GM21737 (cell line): ENCODE results near the gene ASPG.
"Not testable (repeated sequence)": the region's sequence is repeated elsewhere in the genome, so short reads cannot be mapped to it uniquely, and the experiment has no call there.

Experiments used
- ATAC-seq: cut with Tn5 transposase; IDR thresholded peaks from one replicate; pipeline ENCODE4 v1.9.1; 2021; ENCODE audit warnings: mild to moderate bottlenecking, moderate library complexity; ENCODE audit not compliant: unreplicated experiment

The ASPG gene

DNA sequence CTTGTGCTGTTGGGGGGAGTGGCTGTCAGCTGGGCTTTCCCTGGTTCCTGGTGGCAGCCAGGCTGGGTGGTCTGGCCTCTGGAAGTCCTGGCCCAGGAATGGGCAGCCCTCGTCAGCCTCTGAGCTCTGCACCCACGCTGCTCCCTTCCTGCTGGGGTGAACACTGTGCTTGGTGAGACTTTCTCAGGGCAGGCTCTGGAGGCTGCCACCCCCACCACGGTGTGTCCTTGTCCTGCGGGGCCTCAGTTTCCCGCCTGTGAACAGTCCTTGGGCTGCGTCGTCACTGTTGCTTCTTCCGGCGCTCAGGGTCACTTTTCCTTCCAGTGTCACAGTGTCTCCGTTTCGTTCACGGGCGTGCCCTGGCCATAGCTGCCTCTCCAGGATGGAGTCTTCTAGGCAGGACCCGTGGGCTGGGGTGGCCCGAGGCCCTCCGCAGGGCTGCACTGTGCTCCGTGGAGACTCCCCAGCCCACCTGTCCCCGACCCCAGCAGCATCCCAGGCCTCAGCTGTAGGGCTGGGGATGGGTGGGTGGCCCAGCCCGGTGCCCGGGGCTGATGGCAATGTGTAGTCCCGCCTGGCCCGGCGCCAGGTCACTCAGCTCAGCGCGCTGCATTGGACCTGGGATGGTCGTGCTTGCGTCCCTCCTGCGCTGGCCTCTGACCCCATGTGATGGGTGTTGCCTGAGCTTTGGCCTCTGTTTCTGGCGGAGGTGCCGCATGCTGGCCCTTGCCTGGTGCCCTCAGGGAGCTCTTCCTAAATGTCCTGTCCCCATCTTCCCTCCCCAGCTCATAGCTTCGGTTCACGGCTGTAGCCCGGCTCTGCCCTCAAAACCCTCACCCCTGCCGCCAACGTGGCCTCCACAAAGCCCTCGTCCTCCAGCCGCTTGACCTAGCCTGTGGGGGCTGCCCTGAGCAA, 59.7 kb downstream of the ASPG start:
- ATAC-seq, result no peak

DNA sequence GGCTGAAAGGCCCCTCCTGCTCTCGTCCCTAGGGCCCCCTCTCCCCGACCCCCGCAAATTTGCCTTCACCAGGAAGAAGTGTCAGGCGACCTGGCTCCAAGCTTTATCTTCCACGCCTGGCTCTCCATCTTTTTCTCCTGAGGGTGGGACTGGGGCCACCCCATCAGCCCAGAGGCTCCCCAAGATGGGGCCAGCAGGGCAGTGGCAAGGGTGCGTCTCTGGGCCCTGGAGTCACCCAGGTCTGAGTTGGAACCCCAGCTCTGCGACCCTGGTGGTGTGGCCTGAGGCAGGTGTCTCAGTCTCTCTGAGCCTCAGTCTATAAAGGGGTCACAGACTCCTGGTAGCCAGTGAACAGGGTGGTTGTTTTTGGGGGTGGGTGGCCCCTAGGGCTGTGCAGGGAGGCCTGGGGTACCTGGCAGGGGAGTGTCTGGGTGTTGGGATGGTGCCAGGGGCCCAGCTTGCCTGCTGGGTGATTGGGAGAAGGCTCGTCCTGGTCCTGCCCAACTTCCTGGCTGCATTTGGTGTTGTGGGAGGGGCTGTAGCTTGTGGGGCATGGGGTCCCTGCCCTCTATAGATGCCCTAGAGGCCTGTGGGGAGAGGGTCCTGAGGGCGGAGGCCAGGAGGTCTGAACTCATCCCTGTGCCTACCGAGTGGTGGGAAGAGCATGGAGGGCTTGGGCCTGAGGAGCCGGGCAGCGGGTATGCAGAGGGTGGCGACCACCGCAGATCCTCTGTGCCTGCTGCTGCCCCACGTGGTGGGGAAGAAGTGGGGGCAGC, 60.5 kb downstream of the ASPG start:
- no peak for ATAC-seq

- ATAC-seq, result no peak
Observed at GRCh38 chr14:104146651-104147345, 61.3 kb downstream of the ASPG start.

DNA sequence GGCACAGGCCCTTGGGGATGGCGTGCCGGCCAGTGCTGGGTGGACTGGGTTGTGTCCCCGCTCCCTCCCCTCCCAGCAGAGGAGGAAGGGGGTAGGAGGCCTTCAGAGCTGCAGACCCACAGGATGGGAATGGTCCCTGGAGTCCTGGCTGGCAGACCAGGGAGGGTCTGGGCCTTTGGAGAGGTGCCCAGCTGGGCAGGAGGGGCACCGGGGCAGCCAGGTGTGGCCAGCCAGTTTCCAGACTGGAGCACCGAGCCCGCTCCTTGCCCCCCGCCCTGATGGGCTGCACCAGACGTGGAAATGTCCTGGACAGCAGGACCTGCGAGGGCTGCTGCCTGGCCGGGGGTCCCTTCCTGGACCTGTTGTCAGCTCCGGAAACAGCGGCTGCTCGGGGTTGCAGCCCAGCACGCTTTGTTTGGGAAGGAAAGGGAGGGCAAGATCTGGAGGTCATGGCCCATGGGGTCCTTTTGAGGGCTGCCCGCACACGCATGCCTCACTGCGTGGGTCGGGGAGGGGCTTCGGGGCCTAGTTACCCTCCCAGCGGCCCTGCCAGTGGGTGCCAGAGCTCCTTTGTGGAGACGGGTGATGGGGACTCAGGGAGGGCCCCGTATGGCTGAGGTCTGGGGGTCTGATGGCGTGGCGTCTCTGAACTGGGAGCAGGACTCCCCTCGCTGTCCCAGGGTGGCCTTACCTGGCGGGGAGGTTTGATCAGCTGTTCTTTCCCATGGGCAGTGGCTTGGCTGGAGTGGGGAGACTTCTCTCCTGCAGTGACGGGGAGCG, 62.0 kb downstream of the ASPG start:
- ATAC-seq, result no peak

DNA sequence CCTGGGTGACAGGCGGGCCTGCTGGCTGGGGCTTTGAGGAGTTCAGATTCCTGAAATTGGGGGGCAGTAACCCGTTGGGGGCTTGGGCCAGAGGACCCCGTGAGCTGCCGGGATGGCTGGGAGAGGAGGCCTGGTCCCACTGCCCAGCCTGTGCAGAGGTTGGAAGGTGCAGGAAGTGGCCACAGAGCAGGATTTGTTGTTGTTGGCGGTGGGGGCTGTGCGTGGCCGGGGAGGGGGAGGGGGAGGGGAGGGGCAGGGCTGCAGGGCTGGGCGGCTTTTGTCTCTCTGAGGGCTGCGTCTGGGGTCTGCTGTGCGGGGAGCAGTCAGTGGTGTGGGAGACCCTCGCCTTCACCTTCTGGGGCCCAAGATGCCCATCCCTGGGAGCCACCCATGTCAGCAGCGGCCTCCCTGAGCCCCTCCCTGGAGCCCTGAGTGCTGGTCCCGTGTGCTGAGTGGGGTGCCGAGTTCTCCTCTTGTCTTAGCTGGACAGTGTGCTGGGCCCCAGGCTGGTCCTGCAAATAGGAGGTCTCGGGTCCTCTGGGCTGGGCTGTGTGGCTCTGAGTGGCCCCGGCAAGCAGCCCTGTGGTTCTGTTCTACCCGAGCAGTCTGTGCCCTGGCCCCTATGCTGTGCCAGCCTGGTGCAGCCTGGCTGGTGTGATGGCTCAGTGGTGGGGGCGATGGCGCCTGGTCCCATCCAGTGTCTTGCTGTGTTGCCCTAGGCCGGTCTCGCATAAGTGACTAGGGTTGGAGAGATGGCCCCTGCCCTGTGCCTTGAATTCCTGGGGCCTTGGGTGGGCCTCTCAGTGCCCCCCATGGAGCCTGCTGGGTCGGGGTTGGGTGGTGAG, 63.2 kb downstream of the ASPG start:
- no peak for ATAC-seq

DNA sequence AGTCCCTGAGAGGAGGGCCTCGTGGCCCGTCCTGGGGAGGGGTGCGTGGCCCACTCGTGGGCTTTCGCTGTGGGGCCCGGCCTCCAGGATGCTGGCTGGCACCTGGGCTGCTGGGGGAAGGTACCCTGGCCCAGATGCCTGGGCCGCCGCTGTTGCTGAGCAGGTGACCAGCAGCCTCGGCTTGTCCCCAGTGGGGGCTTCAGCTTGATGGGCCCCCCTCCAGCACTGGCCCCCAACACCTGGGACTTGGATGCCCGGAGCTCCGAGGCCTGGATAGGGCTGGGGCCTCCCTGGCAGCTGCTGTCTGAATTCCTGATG, 63.7 kb downstream of the ASPG start:
- no peak for ATAC-seq

GRCh38 chr14:104149617-104150135, 64.2 kb downstream of the ASPG start:
- ATAC-seq, result no peak

DNA sequence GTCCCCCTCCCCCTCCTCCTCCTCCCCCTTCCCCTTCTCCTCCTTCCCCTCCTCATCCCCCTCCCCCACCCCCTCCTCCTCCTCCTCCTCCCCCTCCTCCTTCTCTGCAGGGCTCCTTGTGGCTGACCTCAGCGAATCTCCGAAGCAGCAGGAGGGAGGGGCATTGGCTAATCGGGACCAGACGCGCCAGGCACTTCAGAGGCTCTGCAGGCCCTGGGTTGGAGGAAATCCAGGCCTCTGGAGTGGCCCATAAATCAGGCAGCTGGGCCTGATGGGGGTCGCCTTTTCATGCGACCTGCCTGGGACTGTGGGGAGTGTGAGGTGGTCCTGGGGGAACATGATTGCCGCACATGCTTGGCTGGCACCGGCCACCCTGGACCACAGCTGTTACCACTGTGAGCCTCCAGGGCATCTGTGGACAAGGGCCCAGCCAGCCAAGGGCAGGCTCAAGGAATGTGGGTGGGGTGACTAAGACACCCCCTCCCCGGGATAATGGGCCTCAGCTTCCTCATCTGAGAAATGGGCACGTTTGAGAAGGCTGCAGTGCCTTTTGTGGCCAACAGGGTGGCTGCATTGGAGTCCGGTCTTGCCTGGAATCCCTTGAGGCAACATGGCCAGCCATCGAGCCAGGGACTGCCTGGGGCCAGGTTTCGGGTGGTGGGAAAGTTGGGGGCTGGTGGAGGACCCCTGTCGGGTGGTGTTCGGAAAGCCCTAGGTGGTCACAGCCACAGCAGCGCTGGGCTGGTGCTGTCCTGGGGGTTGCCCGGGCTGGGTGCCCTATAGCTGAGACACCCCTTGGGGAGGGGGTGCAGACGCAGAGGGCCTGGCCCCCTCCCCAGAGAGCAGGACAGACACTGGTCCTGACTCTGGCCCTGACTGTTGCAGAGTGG, 64.9 kb downstream of the ASPG start:
- no peak for ATAC-seq

- no peak for ATAC-seq
Observed at GRCh38 chr14:104151026-104151381, 65.5 kb downstream of the ASPG start.

DNA sequence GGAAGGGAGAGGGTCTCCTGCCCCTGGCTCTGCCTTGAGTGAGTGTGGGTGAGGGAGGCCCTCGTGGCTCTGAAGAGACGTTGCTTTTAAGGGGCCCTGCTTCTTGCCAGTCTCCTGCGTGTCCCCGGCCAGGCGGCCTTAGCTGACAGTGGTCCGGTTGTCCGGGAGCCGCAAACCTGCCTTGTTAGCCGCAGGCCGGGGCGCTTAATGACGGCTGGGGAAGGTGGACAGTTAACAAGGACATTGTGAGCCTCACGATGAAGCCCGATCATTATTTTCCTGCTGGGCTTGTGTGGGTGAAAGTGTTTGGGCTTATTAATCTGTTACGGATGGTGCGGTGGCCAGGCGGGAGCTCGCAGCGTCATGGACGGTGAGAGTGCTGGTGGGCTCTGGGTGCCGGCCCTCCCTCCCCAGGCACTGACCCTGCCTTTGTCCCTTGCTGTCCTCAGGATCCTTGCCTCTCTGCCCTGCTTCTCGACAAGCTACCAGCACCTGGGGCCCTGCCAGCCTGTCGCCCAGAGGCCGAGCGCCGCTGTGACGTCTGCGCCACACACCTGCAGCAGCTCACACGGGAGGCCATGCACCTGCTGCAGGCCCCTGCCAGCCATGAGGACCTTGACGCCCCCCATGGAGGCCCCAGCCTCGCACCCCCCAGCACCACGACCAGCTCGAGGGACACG, 66.2 kb downstream of the ASPG start:
- no peak for ATAC-seq

DNA sequence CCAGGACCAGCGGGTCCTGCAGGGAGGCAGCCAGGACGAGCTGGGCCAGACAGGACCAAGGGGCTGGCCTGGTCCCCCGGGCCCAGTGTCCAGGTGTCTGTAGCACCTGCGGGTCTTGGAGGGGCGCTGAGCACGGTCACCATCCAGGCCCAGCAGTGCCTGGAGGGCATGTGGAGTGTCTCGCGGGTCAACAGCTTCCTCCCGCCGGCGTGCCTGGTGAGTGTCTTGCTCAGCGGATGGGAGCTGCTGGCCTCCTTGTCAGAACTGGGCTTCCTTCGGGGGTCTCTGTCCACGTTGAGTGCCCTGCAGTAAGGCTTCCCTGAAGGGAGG, 66.7 kb downstream of the ASPG start:
- ATAC-seq, result no peak

GRCh38 chr14:104152686-104153393, 67.3 kb downstream of the ASPG start:
- no peak for ATAC-seq

DNA sequence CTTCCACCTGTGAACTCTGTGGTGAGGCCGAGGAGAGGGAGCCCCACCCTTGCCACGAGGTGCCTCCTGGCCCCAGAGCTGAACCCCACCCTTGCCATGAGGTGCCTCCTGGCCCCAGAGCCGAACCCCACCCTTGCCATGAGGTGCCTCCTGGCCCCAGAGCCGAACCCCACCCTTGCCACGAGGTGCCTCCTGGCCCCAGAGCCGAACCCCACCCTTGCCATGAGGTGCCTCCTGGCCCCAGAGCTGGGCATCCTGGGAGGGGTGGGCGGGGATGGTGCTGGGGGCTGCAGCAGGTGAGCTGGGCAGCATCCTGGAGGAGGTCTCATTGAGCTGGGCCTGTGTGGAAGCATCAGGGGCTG, 67.9 kb downstream of the ASPG start:
- ATAC-seq, result not testable (repeated sequence)

- no peak for ATAC-seq
Observed at GRCh38 chr14:104154246-104154645, 68.7 kb downstream of the ASPG start.

DNA sequence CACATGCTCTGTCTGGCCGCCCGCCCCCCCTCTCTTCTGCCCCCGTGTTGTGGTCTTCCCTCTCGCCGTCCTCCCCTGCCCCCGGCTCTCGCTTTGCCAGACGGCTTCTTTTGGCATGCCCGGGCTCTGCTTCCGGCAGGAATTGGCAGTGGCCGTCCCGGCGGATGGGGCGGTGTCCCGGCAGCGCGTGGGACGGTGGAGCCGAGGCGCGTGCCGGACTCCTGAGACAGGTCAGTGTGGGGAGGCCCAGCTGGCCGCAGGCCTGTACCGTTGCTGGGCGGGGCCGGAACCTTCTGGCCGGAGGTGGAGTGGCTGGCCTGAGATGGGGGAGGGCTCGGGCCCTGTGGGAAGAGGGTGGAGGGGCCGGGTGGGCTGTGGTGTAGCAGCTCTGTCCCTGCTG, 70.0 kb downstream of the ASPG start:
- no peak for ATAC-seq

- ATAC-seq, result no peak
Observed at GRCh38 chr14:104156142-104156541, 70.6 kb downstream of the ASPG start.

GRCh38 chr14:104157016-104157928, 71.8 kb downstream of the ASPG start:
- no peak for ATAC-seq
